ENCODE data around the gene UBE2E2.

Gene UBE2E2

DNA sequence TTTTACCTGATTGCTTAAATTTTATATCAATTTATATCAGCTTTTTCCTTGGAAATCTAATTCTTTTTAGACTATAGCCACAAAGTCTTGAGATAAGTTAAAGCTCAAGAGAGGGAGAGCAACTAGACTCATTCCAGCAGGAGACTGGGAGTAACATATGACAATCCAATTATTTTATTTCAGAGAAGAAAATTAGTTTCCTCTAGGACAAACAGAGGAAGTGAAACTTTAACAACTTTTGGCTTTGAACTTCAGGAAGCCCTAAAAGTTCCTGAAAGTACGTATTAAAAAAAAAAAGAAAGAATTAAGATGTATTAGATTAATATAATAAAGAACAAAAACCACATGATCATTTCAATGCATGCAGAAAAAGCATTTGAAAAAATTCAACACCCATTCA lies 13.9 kb upstream of the UBE2E2 start:
- DNase-seq (ENCODE audit: low spot score) = no peak
- in situ Hi-C loops (cut with MboI; ENCODE audit: low pct_unique_long_range_greater_than_20kb, low sequenced_read_pairs, unreplicated experiment) = no loop called here
- TF ChIP-seq, protein P1, sequence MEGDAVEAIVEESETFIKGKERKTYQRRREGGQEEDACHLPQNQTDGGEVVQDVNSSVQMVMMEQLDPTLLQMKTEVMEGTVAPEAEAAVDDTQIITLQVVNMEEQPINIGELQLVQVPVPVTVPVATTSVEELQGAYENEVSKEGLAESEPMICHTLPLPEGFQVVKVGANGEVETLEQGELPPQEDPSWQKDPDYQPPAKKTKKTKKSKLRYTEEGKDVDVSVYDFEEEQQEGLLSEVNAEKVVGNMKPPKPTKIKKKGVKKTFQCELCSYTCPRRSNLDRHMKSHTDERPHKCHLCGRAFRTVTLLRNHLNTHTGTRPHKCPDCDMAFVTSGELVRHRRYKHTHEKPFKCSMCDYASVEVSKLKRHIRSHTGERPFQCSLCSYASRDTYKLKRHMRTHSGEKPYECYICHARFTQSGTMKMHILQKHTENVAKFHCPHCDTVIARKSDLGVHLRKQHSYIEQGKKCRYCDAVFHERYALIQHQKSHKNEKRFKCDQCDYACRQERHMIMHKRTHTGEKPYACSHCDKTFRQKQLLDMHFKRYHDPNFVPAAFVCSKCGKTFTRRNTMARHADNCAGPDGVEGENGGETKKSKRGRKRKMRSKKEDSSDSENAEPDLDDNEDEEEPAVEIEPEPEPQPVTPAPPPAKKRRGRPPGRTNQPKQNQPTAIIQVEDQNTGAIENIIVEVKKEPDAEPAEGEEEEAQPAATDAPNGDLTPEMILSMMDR (IDR thresholded peaks at IDR 0.05; ENCODE audit: extremely low read depth, insufficient read depth, missing control alignments) = no peak

DNA sequence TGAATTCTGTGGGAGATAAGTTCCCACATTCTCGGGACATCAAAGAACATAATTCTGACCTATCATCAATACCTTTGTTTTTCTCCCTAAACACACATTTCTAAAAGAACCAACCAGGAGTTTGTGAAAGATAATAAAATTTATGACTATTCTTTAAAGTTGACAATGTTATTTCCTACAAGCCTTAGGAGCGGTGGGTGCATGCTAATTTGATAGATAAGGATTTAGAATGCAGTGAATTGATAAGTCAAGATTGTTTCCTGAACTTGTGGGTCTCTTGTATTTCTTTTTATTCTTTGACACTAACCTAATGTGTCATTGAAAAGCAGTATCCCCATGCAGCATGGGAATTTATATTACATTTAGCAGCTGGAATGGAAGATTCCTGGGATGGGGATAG lies 10.3 kb upstream of the UBE2E2 start:
- TF ChIP-seq, protein P1 (IDR thresholded peaks at IDR 0.05; ENCODE audit: extremely low read depth, insufficient read depth, missing control alignments) = no peak
- DNase-seq (ENCODE audit: low spot score) = no peak
- in situ Hi-C loops (cut with MboI; ENCODE audit: low pct_unique_long_range_greater_than_20kb, low sequenced_read_pairs, unreplicated experiment) = no loop called here

DNA sequence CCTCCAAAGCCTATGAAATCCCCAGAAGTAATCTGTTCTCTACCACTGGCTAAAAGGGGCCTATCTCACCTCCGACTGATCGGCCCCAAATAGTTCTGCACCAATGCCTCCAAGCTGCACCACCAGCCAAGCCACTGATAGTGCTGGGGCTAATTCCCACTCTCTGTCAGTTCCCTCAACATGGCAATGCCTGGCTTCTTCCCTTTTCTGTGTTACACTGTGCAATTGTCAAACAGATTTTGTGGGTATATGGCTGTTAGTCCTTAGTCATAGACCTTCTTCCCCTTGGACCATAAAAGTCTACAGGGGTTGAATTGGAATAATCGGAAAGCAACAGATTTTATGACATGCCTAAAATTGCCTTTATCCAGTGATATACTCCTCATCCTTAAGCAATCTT lies 9.3 kb upstream of the UBE2E2 start:
- TF ChIP-seq, protein P1 (IDR thresholded peaks at IDR 0.05; ENCODE audit: extremely low read depth, insufficient read depth, missing control alignments) = no peak
- no peak for DNase-seq (ENCODE audit: low spot score)
- in situ Hi-C loops (cut with MboI; ENCODE audit: low pct_unique_long_range_greater_than_20kb, low sequenced_read_pairs, unreplicated experiment) = no loop called here

DNA sequence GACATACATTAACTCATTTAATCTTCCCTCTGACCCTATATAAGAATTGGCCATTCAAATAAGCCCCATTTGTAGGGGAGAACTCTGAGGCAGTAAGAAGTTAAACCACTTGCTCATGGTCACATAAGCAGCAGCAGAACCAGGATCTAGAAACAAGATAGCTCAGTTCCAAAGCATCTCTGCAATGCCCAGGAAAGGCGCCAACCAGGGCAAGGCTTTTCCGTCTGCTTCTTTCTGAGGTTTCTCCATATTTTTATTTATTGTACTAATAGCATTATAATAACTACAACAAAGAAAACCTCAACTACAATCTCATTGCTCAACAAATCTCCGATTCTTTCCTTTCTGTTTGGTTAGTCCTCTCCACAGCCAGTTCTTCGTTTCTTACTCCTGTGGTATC lies 4.3 kb upstream of the UBE2E2 start:
- TF ChIP-seq, protein P1 (IDR thresholded peaks at IDR 0.05; ENCODE audit: extremely low read depth, insufficient read depth, missing control alignments) = no peak
- in situ Hi-C loops (cut with MboI; ENCODE audit: low pct_unique_long_range_greater_than_20kb, low sequenced_read_pairs, unreplicated experiment) = no loop called here
- no peak for DNase-seq (ENCODE audit: low spot score)

DNA sequence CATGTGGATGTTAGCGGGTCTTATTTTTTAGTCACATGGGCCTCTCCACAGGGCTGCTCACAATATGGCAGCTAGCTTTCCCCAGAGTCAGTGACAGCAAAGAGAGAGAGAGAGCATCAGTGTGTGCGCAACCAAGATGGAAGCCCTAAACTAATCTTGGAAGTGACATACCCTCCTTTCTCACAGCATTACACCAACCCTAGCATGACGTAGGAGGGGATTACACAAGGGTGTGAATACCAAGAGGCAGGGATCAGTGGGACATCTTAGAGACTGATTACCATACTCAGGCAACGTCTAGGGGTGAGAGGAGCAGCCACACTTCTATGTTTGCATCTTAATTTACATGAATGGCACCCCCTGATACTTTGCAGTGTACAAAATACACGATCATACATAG lies 3.5 kb upstream of the UBE2E2 start:
- no peak for DNase-seq (ENCODE audit: low spot score)
- TF ChIP-seq, protein P1 (IDR thresholded peaks at IDR 0.05; ENCODE audit: extremely low read depth, insufficient read depth, missing control alignments) = no peak
- in situ Hi-C loops (cut with MboI; ENCODE audit: low pct_unique_long_range_greater_than_20kb, low sequenced_read_pairs, unreplicated experiment) = no loop called here

DNA sequence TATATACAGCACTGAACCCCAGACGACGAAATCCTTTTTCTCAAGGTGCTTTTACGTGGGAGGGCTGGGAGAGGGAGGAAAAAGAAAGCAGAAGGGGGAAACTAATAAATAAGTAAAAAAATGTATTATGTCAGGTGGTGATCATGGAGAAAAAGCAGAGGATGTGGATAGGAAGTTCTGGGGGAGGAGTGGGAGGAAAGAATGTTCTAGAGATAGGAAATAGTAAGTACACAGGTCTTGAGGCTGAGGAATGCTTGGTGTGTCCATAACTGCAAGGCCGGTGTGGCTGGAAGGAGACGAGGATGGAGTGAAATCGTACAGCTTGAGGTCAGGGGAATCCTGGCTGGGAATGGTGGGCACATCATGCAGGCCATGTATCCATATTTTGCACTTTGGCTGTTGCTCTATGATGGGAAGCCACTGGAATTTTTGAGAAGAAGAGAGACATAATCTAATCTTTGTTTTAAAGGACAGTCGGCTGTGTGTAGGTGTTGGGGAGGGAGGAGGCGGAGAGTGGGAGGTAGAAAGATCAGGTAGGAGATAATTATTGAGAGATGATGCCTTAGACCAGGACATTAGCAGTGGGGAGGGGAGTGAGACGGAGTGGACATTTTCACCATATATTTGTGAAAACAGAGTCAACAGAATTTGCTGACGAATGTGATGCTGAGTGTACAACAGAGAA lies 1.8 kb upstream of the UBE2E2 start:
- in situ Hi-C loops (cut with MboI; ENCODE audit: low pct_unique_long_range_greater_than_20kb, low sequenced_read_pairs, unreplicated experiment) = no loop called here
- no peak for DNase-seq (ENCODE audit: low spot score)
- TF ChIP-seq, protein P1 (IDR thresholded peaks at IDR 0.05; ENCODE audit: extremely low read depth, insufficient read depth, missing control alignments) = no peak
